ENCODE results near the gene PER2.

PER2 gene

DNA sequence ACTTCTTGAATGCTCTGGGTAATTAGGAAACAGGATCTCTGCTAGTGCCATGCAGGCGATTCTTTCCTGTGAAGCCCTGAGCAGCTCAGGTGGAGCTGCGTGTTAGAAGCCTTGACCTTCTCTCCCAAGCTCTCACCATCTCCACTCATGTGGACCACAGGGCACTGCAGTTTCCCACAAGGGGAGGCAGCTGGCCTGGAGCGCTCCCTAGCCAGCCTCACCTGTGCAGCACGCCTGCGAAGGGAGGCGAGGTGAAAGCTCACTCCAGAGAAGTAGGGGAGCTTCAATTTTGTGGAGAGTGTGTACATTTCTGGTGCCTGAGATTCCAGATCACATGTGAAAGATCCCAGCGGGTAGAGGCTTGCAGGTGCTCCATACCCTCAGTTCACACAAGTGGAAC, 37.5 kb downstream of the PER2 start:
- DNase-seq (ENCODE audit: low read depth in 2 of 2) = no peak

DNA sequence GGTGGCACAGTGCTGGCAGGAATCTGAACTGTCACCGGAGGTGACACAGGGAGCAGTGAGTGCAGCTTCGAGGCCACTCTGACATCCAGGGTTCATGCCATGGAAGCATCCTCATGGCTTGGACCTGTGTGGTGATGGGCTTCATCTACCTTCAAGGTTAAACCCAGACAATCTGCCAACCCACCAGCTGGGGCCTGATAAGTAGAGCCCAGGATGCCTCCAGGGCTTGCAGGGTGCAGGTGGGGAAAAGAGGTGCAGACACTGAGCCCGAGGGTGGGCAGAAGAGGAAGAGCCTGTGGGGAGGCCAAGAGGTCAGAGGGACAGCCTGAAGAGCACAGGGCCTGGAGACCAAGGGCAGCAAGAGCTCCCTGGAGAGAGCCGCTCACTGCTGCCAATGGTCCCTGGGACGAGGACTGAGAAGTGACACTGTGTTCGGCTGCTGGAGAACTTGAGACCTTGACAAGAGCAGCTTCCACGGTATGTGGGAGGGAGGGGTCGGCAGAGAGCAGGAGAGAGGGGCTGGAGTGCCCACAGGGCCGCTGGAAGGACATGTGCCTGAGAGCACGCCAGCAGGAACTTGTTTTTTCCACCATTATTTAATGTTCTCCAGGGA, 40.5 kb downstream of the PER2 start:
- DNase-seq (ENCODE audit: low read depth in 2 of 2) = no peak

DNA sequence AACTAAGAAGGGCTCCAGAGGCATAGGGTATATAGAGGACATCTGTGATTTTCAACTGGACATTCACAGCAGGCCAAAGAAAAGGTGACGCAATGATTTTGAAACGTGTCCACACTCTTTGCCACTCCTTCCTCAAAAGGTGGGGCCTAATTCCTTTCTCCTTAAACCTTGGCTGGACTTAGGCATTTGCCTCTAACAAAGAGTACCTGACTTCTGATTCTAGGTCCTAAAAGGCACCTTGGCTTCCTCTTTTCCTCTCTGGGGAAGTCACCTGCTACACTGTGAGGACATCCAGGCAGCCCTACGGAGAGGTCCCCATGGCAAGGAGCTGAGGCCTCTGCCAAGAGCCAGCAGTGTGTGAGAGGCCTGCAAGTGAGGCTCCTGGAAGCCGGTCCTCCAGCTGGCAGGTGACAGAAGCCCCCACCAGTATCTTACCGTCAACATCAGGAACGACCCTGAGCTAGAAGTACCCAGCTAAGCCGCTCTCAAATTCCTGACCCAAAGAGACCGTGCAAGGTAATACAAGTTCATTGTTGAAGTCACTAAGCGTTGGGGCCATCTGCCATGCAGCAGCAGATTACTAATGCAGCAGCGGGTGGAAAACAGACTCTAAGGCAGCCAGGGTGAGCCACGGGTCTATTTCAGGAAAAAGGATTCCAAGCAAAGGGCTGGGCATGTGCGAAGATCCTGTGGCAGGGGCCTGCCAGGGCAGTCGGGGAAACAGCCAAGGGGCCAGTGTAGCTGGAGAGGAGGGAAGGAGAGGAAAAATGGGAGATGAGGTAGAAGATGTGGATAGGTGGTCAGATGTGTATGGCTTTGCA, 41.2 kb downstream of the PER2 start:
- DNase-seq (ENCODE audit: low read depth in 2 of 2) = no peak

DNA sequence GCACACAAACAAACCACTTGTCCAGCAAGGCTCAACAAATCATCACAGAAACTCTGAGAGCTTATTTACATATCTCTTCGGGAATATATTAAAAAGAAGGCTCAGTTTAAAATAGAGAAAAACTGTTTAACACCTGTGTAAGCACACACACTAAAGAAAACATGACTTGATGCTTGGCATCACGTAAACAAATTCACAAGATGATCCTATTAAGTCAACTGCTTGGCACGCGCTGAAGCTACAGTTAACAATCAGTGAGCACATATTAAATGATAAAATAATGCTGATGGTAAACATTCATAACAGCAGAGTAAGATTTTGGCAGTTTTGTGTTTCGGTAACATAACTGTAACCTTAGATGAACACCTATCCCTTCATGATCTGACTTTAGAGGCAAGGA, 44.3 kb downstream of the PER2 start:
- no peak for DNase-seq (ENCODE audit: low read depth in 2 of 2)

DNA sequence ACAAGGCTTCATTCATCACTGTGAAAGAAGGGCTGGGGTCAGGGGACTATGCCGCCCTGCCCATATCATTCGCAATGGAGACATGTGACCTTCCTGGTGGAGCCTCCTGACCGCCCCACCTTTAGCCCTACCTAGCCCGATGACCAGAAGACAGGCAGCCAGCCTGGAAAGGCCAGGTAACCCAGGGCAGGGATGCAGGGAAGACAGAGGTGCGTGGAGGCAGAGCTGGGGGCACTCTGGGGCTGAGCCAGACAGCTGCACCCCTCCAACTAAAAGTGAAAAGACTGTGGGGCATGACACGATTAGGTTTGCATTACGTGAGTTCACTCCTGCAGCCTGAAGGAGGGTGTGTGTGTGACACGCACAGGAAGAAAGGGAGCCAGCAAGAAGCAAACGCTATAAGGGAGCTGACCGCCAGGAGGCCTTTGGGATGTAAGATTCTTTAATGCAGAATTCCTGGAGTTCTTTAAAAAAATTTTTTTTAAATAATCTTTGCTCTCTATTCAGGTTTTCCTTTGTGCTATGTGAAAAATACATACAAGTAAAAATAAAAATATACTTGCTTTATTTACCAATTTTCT, 44.8 kb downstream of the PER2 start:
- no peak for DNase-seq (ENCODE audit: low read depth in 2 of 2)

DNA sequence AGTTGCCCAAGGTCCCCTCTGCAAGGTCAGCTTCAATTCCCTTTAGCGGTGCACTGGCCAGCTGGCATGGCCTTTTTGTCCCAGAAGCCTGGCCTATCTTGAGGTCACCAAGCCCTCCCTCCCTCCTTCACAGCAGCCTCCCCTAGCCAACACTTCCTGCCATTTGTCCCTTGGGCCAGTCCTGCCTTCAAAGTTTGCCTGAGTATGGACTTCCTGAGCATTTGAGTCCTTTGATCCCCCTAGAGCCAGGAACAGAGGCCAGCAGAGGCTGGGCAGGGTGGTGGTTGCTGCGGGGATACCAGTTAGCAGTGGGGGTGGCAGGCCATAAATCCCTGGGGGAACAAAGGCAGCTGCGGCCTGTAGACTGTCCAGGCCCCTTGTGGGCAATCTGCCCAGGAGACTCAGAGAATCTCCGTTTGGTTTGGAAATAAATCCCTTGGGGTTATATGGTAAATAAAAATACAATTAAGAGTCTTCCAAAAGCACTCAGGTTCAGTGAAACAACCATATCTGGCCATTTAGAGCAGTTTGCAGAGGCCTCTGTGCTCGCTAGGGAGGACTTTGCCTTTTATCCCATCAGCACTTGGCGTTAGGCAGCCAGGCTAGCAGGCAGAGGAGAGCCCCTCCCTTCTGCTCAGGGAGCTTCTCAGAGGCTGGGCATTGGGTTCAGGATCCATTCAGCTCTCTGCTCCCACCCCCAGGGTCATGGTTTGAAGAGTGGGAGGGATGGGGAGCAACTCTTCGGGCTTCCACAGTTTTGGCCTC, 45.5 kb downstream of the PER2 start:
- no peak for DNase-seq (ENCODE audit: low read depth in 2 of 2)

DNA sequence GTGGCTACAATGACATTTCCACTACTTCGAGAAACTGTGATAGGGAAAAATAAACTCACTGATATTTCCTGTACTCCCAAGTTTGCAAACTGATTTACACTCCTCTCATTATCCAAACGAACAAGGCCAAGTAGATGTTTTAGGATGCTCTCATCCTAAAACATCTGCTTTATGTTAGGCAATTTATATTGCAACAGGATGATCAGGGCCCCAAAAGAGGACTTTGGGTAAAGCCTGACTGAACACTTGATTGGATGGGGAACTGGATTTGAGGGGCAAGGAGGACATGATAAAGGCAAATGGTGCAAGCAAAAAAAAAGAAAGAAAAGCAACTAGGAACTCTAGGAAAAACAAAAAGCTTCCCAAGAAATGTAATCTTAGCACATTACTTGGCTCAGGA, 46.4 kb downstream of the PER2 start:
- no peak for DNase-seq (ENCODE audit: low read depth in 2 of 2)

DNA sequence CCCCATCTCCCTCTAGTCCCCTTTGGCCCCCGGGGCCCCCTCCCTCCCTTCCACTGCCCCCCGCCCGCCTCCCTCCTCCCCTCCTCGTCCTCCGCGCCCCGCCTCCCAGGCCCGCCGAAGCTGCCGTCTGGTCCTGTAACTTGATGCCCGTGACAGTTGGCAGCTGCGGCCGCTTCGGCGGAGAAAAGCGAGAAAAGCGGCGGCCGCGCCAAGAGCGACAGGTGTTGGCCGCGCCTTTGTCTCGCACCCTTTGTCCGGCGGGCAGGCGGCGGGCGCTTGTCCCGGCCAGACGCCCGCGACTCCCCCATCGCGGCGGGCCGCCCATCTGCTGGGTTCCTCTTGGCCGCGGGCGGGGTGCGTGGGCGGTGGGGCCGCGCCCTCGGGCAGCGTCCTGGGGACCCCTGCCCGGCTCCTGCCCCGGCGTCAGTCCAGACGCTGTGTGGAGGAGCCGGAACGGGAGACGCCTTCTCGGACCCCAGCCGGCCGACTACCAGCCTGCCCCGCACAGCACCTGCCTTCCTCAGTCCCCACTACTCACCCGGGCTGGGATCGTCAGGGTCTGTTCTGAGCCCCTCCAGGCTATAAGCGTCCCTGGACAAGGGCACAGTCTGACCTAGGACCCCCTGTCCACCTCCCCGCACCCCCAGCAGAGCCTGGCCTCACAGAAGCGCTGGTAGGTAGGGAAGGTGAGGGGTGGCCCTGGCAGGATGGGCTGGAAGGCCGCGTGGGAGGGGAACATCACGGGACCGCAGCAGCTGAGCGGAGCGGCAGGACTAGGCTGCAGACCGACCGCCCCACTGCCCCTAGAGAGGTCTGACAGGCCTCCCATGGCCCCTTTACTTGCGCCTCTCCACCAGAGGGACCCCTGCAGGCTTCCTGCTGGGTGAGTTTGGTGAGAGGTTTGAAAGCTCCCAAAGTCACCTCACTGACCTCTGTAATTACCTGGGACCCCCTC, 47.4 kb downstream of the PER2 start:
- DNase-seq (ENCODE audit: low read depth in 2 of 2) = no peak

DNA sequence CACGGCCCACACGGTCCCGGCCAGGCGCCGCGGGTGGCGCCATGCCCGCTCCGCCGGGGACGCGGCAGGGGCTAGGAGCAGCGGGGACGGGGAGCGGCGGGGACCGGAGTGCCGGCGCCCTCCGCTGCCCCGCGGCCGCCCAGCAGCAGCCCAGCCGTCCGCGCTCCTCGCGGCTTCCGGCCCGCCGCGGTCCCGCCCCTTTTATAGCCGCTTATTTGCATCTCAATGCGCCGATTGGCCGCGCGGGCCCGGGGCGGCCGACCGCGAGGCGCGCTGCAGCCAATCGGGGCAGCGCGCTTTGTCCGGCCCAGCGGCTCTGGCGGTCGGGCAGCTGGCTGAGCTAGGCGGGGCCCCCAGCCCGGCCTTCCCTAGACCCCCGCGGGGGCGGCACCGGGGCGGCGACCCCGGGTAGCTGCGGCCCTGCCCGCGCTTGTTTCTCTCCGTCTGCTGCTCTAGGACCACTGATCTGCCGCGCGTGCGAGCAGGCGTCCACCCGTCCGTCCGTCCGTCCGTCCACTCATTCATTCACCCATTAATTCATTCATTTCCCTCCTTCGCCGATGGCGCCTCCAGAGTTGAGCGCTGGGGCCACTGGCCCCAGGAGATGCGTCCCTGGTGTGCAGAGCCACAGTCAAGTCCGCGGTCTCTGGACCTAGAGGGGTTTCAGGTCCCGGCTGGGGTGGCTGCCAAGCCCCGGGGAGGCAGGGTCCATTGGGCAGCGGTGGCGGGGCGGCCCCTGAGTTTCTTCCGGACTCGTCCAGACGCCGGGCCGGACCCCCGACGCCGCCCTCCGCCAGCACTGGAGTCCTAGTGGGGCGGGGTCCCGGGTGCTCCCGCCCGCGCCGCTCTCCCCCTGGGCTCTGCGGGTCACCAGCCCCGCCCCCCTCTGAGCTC, 48.3 kb downstream of the PER2 start, which contains the start of gene HES6:
HES6 (minus strand) TSS at position 176 of the 894 bp plus-strand sequence; CDS start at position 43, 133 bp downstream.
- peak; percentile 45 to 55 for DNase-seq (ENCODE audit: low read depth in 2 of 2)

DNA sequence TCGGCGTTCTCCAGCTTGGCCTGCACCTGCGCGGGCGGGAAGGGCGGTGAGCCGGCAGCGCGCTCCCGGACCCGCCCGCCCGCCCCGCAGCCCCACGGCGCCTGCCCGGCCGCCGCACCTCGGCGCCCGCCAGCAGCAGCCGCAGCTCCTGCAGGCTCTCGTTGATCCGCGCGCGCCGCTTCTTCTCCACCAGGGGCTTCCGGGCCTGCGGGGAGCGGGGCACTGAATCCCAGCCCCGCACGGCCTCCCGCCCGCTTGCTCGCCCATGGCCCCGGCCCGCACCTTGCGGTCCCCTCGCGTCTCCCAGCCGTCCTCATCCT, 48.9 kb downstream of the PER2 start:
- no peak for DNase-seq (ENCODE audit: low read depth in 2 of 2)

DNA sequence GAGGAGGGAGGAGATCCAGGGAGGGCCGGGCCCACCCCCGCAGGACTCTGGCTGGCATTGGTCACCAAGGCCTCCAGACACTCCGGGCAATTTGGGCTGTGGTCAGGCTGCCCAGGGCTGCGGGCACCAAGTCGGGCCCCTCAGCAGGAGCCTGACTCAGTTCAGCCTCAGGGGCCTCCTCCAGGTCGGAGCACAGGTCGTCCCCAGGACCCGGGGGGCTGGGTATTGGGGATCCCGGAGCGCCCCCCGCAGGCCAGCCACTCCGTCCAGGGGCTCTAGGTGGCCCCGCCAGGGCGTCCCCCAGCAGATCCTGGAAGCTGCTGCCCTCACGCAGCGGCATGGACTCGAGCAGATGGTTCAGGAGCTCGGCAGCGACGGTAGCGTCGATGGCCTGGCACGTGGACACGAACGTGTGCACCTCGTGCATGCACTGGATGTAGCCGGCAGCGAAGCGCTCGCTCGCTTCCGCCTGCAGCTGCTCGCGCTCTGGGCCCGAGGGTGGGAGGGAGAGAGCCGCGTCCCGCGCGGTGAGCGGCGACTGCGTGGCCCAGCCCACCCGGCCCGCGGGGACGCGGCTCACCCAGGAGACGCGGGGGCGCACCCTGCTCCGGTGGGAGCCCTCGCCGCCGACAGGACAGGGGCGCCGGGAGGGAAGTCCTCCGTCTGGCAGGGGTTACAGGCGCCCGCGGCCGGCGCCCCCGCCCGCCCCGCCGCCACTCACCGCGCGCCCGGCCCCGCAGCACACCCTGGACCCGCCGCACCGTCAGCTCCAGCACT, 49.5 kb downstream of the PER2 start:
- no peak for DNase-seq (ENCODE audit: low read depth in 2 of 2)

DNA sequence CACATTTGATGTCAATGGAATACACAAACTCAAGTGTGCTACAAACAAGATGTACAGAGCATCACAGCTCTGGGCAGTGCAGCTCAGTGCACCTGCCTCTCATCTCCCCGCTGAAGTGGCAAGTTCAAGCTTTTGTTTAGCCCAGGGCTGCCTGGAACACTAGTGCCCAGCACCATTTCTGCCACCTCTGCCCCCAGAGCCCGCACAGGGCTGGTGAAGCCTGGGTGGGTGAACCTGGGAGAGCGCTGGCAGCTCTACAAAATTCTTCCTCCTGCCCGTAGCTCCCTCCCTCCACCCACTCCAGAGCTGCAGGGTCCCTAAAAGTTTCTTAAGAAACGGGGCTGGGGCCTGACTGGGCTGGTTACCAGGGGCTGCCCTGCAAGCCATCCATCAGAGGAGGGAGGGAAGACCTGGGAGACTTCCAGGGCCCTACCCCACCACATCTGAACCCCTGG, 50.1 kb downstream of the PER2 start:
- no peak for DNase-seq (ENCODE audit: low read depth in 2 of 2)

DNA sequence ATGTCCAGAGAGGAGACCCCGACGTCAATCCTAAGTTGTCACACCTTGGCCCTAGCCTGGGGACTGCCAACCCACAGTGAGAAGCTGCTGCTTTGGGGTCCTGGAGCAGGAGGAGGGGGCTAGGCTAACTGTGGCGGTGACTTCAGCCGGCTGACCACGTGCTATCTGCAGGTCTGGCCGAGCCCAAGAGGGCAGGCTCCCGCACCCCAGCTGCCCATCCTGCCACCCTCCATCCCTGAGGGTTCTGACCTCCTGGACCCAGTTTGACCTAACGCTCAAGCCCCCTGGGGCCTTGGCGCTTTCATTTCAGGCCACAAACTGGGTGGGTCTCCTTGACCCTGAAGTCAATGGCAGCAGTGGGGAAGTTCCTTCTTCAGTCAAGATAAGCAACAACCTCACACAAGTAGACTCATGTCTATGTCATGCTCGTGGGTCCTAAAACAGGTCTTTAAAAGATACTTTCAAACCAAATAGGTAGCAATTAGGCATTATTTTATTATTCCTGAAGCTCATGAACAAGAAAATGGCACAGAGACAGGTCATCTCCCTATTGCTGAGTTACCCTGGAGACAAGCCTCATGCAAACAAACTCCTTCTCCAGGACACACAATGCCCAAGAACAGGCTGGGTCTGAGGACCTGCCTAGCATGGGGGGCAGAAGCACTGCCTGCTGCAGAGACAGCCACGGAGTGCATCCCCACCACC, 50.8 kb downstream of the PER2 start:
- no peak for DNase-seq (ENCODE audit: low read depth in 2 of 2)

DNA sequence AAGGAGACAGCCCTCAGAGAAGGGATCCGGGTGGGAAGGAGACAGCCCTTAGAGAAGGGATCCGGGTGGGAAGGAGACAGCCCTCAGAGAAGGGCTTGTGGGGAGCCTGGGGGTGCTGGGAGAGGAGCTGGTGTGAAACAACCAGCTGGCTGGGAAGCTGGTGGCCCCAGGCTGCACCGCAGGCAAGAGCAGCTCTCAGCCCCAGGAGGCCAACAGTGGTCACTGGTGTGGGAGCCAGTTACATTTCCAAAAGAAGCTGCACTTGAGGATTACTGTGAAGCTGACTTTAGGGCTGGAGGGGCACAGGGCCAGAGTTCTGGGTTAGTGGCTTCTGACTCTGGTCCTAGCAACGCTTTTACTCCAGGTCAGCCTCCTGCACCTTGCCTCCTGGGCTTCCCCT, 51.8 kb downstream of the PER2 start:
- no peak for DNase-seq (ENCODE audit: low read depth in 2 of 2)

DNA sequence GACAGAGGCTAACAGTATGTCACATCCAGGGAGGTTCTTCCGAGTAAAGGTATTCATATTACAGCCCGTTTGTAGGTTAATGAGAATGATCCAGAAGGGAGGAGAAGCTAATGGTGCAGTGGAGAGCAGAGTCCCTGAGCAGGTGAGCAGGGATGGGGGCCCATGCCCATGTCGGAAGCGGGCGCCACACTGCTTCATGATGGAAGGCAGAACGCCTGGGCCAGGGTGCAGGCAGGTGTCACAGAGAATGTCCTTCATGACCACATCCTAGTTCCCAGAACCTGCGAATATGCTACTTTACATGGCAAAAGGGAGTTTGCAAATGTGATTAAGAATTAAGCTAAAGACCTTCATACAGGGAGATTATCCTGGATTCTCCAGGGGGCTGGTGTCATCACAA, 52.6 kb downstream of the PER2 start:
- no peak for DNase-seq (ENCODE audit: low read depth in 2 of 2)

DNA sequence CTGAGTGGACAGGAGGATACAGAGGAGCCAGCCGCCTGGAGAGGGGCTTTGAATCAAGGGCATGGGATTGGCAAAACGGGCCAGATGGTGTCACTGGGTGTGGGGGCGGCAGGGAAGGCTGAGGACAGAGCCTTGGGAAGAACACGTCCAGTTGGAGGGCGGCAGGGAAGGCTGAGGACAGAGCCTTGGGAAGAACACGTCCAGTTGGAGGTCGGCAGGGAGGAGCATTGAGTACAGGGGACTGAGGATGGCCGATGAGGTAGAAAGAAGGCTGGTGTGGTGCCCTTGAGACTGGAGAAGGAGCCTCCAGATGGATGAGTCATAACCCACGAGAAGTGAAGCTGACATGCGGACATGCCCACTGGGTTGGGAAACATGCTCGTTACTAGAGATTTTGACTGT, 53.1 kb downstream of the PER2 start:
- no peak for DNase-seq (ENCODE audit: low read depth in 2 of 2)

DNA sequence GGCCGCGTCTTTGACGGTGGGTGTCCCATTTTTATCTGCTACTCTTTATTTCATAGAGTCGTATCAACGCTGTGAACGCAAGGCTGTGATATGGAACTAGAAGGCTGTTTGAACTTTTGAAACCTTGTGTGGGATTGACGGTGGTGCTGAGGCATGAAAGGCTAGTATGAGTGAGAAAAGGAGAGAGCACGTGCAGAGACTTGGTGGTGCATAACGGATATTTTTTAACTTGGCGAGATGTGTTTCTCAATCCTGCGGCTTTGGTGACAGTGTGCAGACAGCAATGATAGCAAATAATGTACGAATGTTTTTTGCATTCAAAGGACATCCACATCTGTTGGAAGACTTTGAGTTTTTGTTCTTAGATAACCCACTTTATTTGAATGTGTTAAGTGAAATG, 54.8 kb downstream of the PER2 start:
- DNase-seq (ENCODE audit: low read depth in 2 of 2) = no peak

DNA sequence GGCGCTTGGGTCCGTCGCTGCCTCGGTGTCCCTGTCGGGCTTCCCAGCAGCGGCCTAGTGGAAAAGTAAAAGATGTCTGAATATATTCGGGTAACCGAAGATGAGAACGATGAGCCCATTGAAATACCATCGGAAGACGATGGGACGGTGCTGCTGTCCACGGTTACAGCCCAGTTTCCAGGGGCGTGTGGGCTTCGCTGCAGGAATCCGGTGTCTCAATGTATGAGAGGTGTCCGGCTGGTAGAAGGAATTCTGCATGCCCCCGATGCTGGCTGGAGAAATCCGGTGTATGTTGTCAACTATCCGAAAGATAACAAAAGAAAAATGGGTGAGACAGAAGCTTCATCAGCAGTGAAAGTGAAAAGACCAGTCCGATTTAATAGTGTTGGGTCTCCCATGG, 56.6 kb downstream of the PER2 start:
- no peak for DNase-seq (ENCODE audit: low read depth in 2 of 2)

Data from stimulated activated CD8-positive, alpha-beta memory T cell treated with anti-CD3 and anti-CD28 coated beads, Interleukin-2, amount 100 ng/mL, for 1 hour (primary cell).